ENCODE data around the gene XPO5. TPM values are rescaled to one million over a fixed set of nuclear protein-coding genes. Genes with fewer than 3 reads are reported as not detected.
"Not testable (repeated sequence)": the region's sequence is repeated elsewhere in the genome, so short reads cannot be mapped to it uniquely, and the experiment has no call there.

Gene XPO5
- total RNA-seq, 1 donor from 2014 or later, result 53.0 TPM

- Histone ChIP-seq H3K9me3 (ENCODE audit: insufficient read depth, low read depth, low read length) (no peaks in the 10 kb centered on the region), H3K79me2 (ENCODE audit: insufficient read depth, low read length) (no peaks in the 10 kb centered on the region), H3K4me1 (ENCODE audit: insufficient read depth, low read length) (no peaks in the 10 kb centered on the region), H3K4me3 (ENCODE audit: insufficient read depth, low read depth, low read length) (no peak overlapping the region), H3K36me3 (ENCODE audit: insufficient read depth, low read length) (peaks cover 28% of the 10 kb centered on the region), H3K9ac (ENCODE audit: low read length) (no peak overlapping the region), H3K27ac (ENCODE audit: low read depth, low read length) (no peak overlapping the region), H4K20me1 (ENCODE audit: insufficient read depth, low read length) (peaks cover 3% of the 10 kb centered on the region), H3K4me2 (ENCODE audit: low read length) (no peak overlapping the region), H2AFZ (ENCODE audit: low read depth, low read length) (no peak overlapping the region), H3K27me3 (ENCODE audit: insufficient read depth, low read length) (no peaks in the 10 kb centered on the region)
- Mint-ChIP-seq H3K4me3 (ENCODE audit: unreplicated experiment) (no peak overlapping the region), H3K27me3 (ENCODE audit: low read depth, unreplicated experiment) (no peaks in the 10 kb centered on the region), H3K27ac (ENCODE audit: unreplicated experiment) (no peak overlapping the region), H3K9me3 (ENCODE audit: unreplicated experiment) (peaks cover 2% of the 10 kb centered on the region), H3K36me3 (ENCODE audit: low read depth, unreplicated experiment) (peaks cover 17% of the 10 kb centered on the region), H3K4me1 (ENCODE audit: low read depth, unreplicated experiment) (no peaks in the 10 kb centered on the region)
- DNase-seq (ENCODE audit: low read depth), result no peak
- TF ChIP-seq EZH2 (IDR thresholded peaks at IDR 0.05; ENCODE audit: insufficient read depth, low read length) (no peak), CTCF (IDR thresholded peaks at IDR 0.05; ENCODE audit: insufficient read depth, low read depth, low read length) (no peak)
- FAIRE-seq, result no peak
Measured at GRCh38 chr6:43540507-43540906, 35.3 kb downstream of the XPO5 start.

- peaks cover 17% of the 10 kb centered on the region for H3K36me3 Mint-ChIP-seq (ENCODE audit: low read depth, unreplicated experiment)
- not testable (repeated sequence) for H3K4me1 ChIP-seq (ENCODE audit: insufficient read depth, low read length); H3K9me3 ChIP-seq (ENCODE audit: insufficient read depth, low read depth, low read length); H3K4me3 ChIP-seq (ENCODE audit: insufficient read depth, low read depth, low read length); H3K27me3 Mint-ChIP-seq (ENCODE audit: low read depth, unreplicated experiment); H3K4me2 ChIP-seq (ENCODE audit: low read length); H3K4me3 Mint-ChIP-seq (ENCODE audit: unreplicated experiment); H3K79me2 ChIP-seq (ENCODE audit: insufficient read depth, low read length); H3K27ac ChIP-seq (ENCODE audit: low read depth, low read length); H3K4me1 Mint-ChIP-seq (ENCODE audit: low read depth, unreplicated experiment); H3K27ac Mint-ChIP-seq (ENCODE audit: unreplicated experiment); H4K20me1 ChIP-seq (ENCODE audit: insufficient read depth, low read length); H3K9me3 Mint-ChIP-seq (ENCODE audit: unreplicated experiment); H3K27me3 ChIP-seq (ENCODE audit: insufficient read depth, low read length); H2AFZ ChIP-seq (ENCODE audit: low read depth, low read length); H3K9ac ChIP-seq (ENCODE audit: low read length); DNase-seq (ENCODE audit: low read depth); FAIRE-seq
- H3K36me3 ChIP-seq (ENCODE audit: insufficient read depth, low read length), result peaks cover 23% of the 10 kb centered on the region
Measured at GRCh38 chr6:43539409-43539808, 36.4 kb downstream of the XPO5 start.

GRCh38 chr6:43538986-43539385 is 36.9 kb downstream of the XPO5 start:
- not testable (repeated sequence) for H3K4me2 ChIP-seq (ENCODE audit: low read length); H3K9ac ChIP-seq (ENCODE audit: low read length); H3K4me1 Mint-ChIP-seq (ENCODE audit: low read depth, unreplicated experiment); H3K27ac ChIP-seq (ENCODE audit: low read depth, low read length); DNase-seq (ENCODE audit: low read depth); H3K4me3 Mint-ChIP-seq (ENCODE audit: unreplicated experiment); H3K9me3 ChIP-seq (ENCODE audit: insufficient read depth, low read depth, low read length); H3K27me3 Mint-ChIP-seq (ENCODE audit: low read depth, unreplicated experiment); H3K4me3 ChIP-seq (ENCODE audit: insufficient read depth, low read depth, low read length); H3K27me3 ChIP-seq (ENCODE audit: insufficient read depth, low read length); H4K20me1 ChIP-seq (ENCODE audit: insufficient read depth, low read length); H2AFZ ChIP-seq (ENCODE audit: low read depth, low read length); FAIRE-seq; H3K9me3 Mint-ChIP-seq (ENCODE audit: unreplicated experiment); H3K27ac Mint-ChIP-seq (ENCODE audit: unreplicated experiment); H3K79me2 ChIP-seq (ENCODE audit: insufficient read depth, low read length); H3K4me1 ChIP-seq (ENCODE audit: insufficient read depth, low read length)
- peaks cover 17% of the 10 kb centered on the region for H3K36me3 Mint-ChIP-seq (ENCODE audit: low read depth, unreplicated experiment)
- peaks cover 21% of the 10 kb centered on the region for H3K36me3 ChIP-seq (ENCODE audit: insufficient read depth, low read length)

GRCh38 chr6:43532201-43532600 is 43.6 kb downstream of the XPO5 start:
- peaks cover 14% of the 10 kb centered on the region for H3K4me1 Mint-ChIP-seq (ENCODE audit: low read depth, unreplicated experiment)
- peak overlapping the region; percentile 85 for H3K27ac Mint-ChIP-seq (ENCODE audit: unreplicated experiment)
- Histone ChIP-seq H2AFZ (ENCODE audit: low read depth, low read length) (no peak overlapping the region), H3K36me3 (ENCODE audit: insufficient read depth, low read length) (peaks cover 36% of the 10 kb centered on the region), H3K9me3 (ENCODE audit: insufficient read depth, low read depth, low read length) (no peaks in the 10 kb centered on the region), H3K27me3 (ENCODE audit: insufficient read depth, low read length) (no peaks in the 10 kb centered on the region), H3K79me2 (ENCODE audit: insufficient read depth, low read length) (no peaks in the 10 kb centered on the region), H4K20me1 (ENCODE audit: insufficient read depth, low read length) (no peaks in the 10 kb centered on the region), H3K4me3 (ENCODE audit: insufficient read depth, low read depth, low read length) (no peak overlapping the region), H3K27ac (ENCODE audit: low read depth, low read length) (peak overlapping the region; percentile 55), H3K9ac (ENCODE audit: low read length) (no peak overlapping the region), H3K4me1 (ENCODE audit: insufficient read depth, low read length) (no peaks in the 10 kb centered on the region), H3K4me2 (ENCODE audit: low read length) (no peak overlapping the region)
- H3K27me3 Mint-ChIP-seq (ENCODE audit: low read depth, unreplicated experiment), result no peaks in the 10 kb centered on the region
- peaks cover 28% of the 10 kb centered on the region for H3K36me3 Mint-ChIP-seq (ENCODE audit: low read depth, unreplicated experiment)
- no peak for TF ChIP-seq EZH2 (IDR thresholded peaks at IDR 0.05; ENCODE audit: insufficient read depth, low read length)
- no peak for TF ChIP-seq CTCF (IDR thresholded peaks at IDR 0.05; ENCODE audit: insufficient read depth, low read depth, low read length)
- peak overlapping the region; percentile 31 for H3K4me3 Mint-ChIP-seq (ENCODE audit: unreplicated experiment)
- DNase-seq (ENCODE audit: low read depth), result peak; percentile 34
- no peak for FAIRE-seq
- no peaks in the 10 kb centered on the region for H3K9me3 Mint-ChIP-seq (ENCODE audit: unreplicated experiment)
